NCI-H1436 treated with DMSO at 0.1 percent for 48 hours (cell line): ENCODE results near the gene NPR2.

Experiments
- DNase-seq: peaks from one replicate; lab custom pipeline; 2025; lab: John Stamatoyannopoulos, UW

NPR2 gene

GRCh38 chr9:35800530-35800929 is 9.1 kb downstream of the NPR2 start:
- DNase-seq, result no peak

DNA sequence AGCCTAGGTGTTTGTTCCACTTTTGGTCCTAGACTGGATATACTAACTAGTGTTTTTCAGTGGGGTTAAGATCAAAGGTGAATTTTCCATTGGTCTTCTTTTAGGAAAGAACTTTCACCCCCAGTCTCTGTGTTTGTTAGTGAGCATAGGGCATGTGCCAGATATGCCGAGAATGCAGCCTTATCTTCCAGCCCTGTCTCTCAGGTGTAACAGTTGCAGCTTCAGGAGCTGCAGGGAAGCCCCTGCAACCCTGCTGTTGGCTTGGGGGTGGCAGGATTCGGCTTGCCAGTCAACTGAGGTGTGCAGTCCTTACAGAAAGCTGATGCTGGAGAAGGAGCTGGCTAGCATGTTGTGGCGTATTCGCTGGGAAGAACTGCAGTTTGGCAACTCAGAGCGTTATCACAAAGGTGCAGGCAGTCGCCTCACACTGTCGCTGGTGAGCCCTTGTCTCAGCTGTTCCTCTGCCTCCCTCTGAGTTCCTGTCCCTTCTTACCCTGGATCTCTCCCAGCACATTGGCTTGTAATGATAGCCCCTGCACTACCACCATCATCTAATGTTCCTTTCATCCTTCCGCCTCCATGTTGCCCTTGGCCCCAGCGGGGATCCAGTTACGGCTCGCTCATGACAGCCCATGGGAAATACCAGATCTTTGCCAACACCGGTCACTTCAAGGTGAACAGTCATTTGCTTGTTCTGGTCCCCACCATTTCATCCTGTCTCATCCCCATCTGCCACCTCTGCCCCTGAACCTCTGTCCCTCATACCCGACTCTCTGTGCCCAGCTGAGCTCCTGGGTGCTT is 10.1 kb downstream of the NPR2 start:
- no peak for DNase-seq

DNA sequence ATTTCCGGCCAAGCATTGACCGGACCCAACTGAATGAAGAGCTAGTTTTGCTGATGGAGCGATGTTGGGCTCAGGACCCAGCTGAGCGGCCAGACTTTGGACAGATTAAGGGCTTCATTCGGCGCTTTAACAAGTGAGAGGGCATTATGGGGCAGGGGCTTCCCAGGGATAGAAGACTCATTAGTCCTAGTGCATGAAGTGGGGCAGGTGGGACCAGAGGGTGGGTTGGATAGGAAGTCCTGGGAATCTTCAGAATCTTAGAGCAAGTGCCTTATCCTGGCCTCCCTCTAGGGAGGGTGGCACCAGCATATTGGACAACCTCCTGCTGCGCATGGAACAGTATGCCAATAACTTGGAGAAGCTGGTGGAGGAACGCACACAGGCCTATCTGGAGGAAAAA is 14.7 kb downstream of the NPR2 start:
- no peak for DNase-seq

- DNase-seq, result no peak
These were observed 17.0 kb downstream of the NPR2 start for GRCh38 chr9:35808433-35808832.

- DNase-seq, result no peak
These were observed 18.7 kb downstream of the NPR2 start for GRCh38 chr9:35810122-35810521.

DNA sequence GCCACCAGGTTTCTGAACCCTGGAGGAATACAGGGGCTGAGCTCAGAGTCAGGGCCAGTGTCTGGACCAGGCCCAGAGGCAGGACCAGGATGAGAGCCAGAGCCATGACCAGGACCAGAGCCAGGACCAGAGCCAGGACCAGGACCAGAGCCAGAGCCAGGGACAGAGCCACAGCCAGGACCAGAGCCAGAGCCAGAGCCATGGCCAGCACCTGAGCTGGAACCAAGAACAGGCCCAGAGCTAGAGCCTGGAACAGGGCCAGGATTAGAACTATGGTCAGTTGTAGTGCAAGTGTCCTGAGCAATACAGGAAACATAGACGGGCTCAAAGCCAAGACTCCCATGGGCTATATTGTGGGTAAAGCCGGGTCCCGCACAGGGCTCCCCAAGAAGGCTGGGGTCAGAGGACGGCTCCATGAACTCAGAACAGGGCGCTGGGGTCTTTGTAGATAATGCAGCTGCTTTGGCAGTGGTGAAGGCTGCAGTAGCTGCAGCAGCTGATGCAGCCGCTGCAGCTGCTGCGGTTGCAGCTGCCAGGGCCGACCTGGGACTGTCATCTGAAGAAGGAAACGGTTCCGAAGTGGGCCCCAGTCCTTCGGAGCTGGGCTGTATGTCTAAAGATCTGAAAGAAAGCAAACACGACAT is 20.1 kb downstream of the NPR2 start:
- no peak for DNase-seq

GRCh38 chr9:35812025-35812602 is 20.7 kb downstream of the NPR2 start, which contains the start of gene SPAG8:
TSS of gene SPAG8 (minus strand) at chr9:35812262. CDS start at chr9:35812147, 115 bp downstream.
- DNase-seq, result peak; percentile 86

- DNase-seq, result no peak
These were observed 22.2 kb downstream of the NPR2 start for GRCh38 chr9:35813434-35814105.

DNA sequence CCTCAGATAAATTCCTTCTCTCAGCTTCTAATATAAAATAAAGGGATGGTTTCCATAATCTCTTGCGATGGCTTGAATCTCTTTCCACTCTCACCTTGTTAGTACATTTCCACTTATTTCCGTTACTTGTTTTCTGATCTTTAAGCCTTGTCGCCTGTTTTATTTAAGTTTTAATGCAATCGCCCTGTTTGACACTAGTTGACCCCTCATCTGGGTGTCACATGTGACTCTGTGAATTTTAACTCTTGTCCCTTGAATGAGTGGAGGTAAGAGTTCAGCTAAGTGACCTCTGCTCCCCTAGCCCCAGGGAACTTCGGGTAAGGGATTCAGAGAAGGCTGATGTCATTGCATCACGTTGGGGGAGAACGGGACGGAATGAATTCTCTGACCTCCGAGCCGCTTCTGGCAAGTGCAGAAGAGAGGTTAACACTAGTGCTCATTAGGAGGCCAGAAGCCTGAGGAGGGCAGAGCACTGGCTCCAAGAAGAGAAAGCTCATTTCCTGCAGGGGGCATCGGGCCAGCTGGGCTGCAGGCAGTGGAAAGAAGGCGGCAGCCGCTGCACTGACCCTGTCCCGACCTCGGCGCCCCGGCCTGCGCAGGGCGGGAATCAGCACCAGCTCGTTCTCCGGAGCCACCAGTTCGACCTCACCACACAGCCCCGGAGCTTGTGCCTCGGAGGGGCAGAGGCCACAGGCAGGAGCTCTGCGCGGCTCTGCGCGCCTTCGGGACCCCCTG is 22.9 kb downstream of the NPR2 start:
- DNase-seq, result no peak

DNA sequence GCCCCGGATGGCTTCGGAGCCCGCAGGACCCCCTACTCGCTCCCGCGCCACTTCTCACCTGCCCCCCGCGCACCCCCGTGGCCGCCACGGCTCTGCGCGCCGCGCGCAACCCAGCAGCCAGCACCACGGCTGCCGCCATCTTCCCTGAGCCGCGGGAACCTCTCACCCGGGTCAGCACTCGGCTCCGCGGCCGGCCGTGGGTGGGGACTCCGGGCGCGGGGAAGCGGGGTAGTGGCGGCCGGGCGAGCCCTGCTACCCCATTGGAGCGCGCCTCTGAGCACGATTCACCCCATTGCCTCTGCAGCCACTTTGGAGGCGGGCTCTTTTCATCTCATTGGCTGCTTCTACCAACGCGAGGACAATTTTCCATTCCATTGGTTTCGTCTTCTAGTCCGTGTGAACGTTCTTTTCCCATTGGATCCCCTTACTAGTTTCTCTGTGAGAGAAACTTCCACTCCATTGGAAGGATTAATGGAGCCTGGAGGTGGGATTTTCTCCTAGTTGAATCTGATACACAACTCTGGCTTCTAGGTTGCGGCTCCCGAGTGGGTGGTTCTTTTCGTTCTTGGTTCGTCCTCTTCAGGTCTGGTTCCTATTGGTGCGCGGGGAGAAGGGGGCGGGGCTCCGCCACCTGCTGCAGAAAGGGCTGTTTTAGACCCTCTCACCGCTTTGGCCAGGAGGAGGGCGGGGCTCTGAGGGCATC is 23.6 kb downstream of the NPR2 start, which contains the start of gene HINT2:
TSS of gene HINT2 (minus strand) at position 202 of the 703 bp plus-strand sequence. CDS start at position 139, 63 bp downstream.
- DNase-seq, result peak; percentile 97

DNA sequence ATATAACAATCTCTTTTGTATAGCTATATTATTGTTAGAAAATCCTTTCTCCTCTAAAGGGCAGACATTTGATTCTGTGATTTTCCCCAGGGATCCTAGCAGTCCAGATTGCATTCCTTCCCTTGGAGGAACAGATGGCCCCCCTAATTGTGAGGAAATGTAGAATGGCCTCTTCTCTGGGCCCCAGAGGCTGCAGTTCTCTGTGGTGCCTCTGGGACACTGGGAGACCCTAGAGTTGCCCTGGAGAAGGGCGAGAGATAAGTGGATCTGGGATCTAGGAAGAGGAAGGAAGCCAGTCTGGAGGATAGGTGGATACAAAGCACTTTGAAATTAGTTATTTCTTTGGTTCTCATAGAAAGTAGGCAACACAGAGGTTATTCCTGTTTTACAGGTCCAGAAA is 25.3 kb downstream of the NPR2 start:
- no peak for DNase-seq

GRCh38 chr9:35818341-35818740 is 26.9 kb downstream of the NPR2 start:
- no peak for DNase-seq

GRCh38 chr9:35820076-35820475 is 28.7 kb downstream of the NPR2 start:
- no peak for DNase-seq

DNA sequence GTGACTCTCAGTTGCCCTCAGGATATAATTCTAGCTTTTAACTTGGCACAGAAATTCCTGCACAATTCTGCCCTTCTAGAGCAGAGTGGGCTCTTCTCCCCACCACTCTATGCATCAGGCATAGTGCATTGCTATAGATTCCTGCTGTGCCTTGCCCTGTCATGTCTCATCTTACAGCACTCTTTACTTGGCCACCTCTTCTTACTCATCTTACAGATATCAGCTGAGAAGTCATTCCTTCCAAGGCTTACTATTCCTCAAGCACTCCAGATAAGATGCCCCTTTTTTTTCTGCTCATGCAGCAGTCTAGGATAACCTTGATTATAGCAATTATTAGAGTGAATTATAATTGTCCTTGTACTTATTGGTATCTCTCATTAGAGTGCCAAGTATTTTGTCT is 31.5 kb downstream of the NPR2 start:
- DNase-seq, result no peak

- DNase-seq, result no peak
These were observed 34.8 kb downstream of the NPR2 start for GRCh38 chr9:35826071-35826701.

DNA sequence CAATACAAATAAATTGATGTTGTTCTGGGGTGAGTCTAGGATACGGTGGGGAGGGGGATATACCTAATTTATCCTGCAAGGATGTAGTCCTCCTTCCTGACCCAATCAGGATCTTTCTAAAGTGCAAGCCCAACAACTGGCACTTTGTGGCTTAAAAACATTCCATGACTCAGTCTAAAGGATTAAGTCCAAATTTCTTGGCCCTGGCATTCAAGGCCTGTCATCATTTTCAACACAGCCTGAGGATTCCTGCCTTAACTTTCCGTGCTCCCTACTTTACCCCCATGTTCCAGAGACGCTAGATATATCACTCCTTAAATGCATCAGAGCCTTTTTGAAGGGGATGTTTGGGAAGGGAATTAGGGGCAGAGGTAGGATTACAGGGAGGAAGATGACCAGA is 36.1 kb downstream of the NPR2 start:
- no peak for DNase-seq

DNA sequence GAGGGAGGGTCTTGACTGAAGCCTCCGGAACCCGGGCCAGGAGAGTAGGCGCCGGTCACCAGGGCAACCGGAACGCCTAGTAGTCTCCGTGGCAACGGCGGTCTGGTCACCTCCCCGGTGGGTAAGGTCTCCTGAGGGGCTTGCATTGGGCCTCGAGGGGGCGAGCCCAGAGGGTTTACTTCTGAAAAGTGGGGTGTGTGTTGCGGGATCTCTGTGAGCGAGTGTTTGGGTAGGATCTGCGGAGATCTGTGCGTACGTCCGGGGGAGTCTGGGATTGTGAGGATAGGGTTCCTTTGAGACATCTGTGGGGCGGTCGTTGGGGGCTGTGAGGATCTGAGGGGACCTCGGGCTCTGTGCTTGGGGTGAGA is 37.3 kb downstream of the NPR2 start, which contains the start of gene FAM221B:
TSS of gene FAM221B (minus strand) at position 17 of the 368 bp plus-strand sequence. CDS start 2,571 bp downstream, outside the sequence.
- no peak for DNase-seq

DNA sequence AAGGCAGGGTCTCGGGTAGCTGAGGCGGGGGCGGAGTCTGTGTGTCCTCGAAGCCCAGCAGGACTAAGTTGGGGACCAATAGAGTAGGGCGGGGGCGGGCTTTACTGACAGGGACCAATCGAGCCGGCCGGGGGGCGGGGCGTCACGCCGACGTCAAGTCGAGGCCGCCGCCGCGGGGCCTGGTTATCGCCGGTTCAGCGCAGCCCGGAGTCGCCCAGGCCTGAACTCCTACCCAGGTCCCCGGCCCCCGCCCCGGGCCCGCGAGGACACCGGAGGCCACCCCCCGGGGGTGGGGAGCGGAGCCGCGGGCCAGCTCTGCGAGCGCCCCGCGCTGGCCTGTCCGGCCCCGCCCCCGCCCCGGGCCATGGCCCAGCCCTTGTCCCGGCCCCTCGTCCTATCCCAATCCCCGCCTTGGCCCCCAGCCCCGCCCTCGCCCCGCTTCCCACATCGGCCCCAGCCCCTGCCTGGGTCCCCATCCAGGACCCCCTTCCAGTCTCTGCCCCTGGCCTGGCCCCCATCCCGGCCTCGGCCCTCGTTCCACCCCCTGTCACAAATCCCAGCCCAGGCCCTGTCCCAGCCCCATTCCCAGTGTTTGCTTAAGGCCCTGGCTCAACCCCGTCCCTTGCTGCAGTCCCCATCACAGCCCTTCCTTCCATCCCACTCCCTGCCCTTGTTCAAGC is 37.8 kb downstream of the NPR2 start, which contains the start of gene TMEM8B:
TSS of gene TMEM8B (plus strand) at position 145 of the 680 bp plus-strand sequence. CDS start at position 365, 220 bp downstream.
- peak; percentile 50 for DNase-seq

DNA sequence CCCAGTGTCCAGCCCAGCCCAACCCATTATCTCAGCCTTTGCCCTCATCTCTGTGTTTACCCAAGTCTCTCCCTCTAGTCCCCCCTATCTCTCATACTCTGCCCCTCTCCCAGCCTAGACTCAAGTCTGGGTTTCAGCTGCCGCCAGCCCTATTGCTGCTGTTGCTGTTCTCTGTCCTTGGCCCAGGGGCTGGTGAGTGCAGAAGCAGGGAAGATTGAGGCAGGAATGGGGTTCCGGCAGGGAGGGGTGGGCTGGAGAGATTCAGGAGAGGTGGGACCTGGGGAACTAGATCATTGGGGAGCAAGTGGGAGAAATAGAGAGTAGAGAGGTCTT is 38.3 kb downstream of the NPR2 start:
- DNase-seq, result no peak

- DNase-seq, result no peak
These were observed 39.6 kb downstream of the NPR2 start for GRCh38 chr9:35831040-35831439.
